GM12878 (cell line): Measurements from ENCODE around the gene FBXL5. TPM values are rescaled to one million over a fixed set of nuclear protein-coding genes. Genes with fewer than 3 reads are reported as not detected.

Experiments
- ATAC-seq: fragments of 200-7000 bp; cut with Tn5 transposase; 3 replicates; pipeline ENCODE4 v1.9.1; 2020; ENCODE audit warnings: mild to moderate bottlenecking, moderate library complexity
- BruUV-seq: library from RNA; stranded (reverse); fragments of 400-500 nt; replicated peaks from 2 replicates; lab custom pipeline; 2021; lab: Mats Ljungman, UMichigan
- CTCF ChIA-PET: fragments of 300-600 bp; sonication (Branson Sonifier 250); formaldehyde crosslinking; extraction: SDS; loops from one replicate; lab custom pipeline; 2021; ENCODE audit warnings: inconsistent platforms; lab: Yijun Ruan, JAX
- POLR2A ChIA-PET: fragments of 350-600 bp; formaldehyde crosslinking; extraction: SDS; loops from one replicate; lab custom pipeline; 2021; ENCODE audit warnings: inconsistent platforms; lab: Charles Lee
- RAD21 ChIA-PET: fragments of 300-600 bp; sonication (Branson Sonifier 250); formaldehyde crosslinking; loops from one replicate; lab custom pipeline; 2023; ENCODE audit warnings: antibody characterized with exemption; ENCODE audit not compliant: unreplicated experiment; lab: Charles Lee
- SMC1A ChIA-PET: fragments of 300-600 bp; sonication (Branson Sonifier 250); formaldehyde crosslinking; loops from one replicate; lab custom pipeline; 2023; ENCODE audit not compliant: unreplicated experiment, uncharacterized antibody; lab: Charles Lee
- DNase-seq: peaks from one replicate; pipeline ENCODE4 v3.0.0-alpha.2; 2011; ENCODE audit warnings: low read depth, low spot score
- FAIRE-seq: peaks from 3 replicates; lab custom pipeline; 2011; peaks lifted over from hg19 to GRCh38; lab: Jason Lieb, UNC
- H2AFZ ChIP-seq: 2 replicates; pipeline ENCODE4 v1.6.0; 2011; ENCODE audit warnings: low read depth, low read length, control low read depth; ENCODE audit not compliant: control insufficient read depth
- H3K27ac ChIP-seq: 2 replicates; pipeline ENCODE4 v1.5.1; 2011; ENCODE audit warnings: control low read depth; ENCODE audit not compliant: control insufficient read depth, insufficient read depth
- H3K27me3 ChIP-seq, 2 experiments: replicated peaks in 1 of 2; 2 replicates each; pipeline versions ENCODE4 v1.6.0 to v1.6.1; 2011; ENCODE audit warnings: low read length in 1 of 2; ENCODE audit not compliant: control insufficient read depth in 2 of 2, insufficient read depth in 2 of 2
- H3K36me3 ChIP-seq, 2 experiments: 2 replicates each; pipeline ENCODE4 v1.5.1; 2011; ENCODE audit warnings: low read length in 1 of 2; ENCODE audit not compliant: control insufficient read depth in 2 of 2, insufficient read depth in 2 of 2
- H3K4me1 ChIP-seq: 2 replicates; pipeline ENCODE4 v1.6.1; 2011; ENCODE audit warnings: mild to moderate bottlenecking, low read length, moderate library complexity, mixed read lengths; ENCODE audit not compliant: control insufficient read depth, insufficient read depth
- H3K4me2 ChIP-seq: 2 replicates; pipeline ENCODE4 v1.6.0; 2011; ENCODE audit warnings: control low read depth; ENCODE audit not compliant: control insufficient read depth, insufficient read depth
- H3K4me3 ChIP-seq: fragments of 200-600 bp; sonication (generic); 2 replicates; pipeline ENCODE4 v1.5.1; 2016
- H3K79me2 ChIP-seq: 2 replicates; pipeline ENCODE4 v1.6.0; 2011; ENCODE audit warnings: low read length; ENCODE audit not compliant: control insufficient read depth, insufficient read depth
- H3K9ac ChIP-seq: 2 replicates; pipeline ENCODE4 v1.8.0; 2011; ENCODE audit warnings: low read length, control low read depth, mixed read lengths; ENCODE audit not compliant: control insufficient read depth, insufficient read depth
- H3K9me3 ChIP-seq: replicated peaks from 3 replicates; pipeline ENCODE4 v1.5.1; 2011; ENCODE audit warnings: mild to moderate bottlenecking, low read length; ENCODE audit not compliant: control insufficient read depth, insufficient read depth
- H4K20me1 ChIP-seq: 2 replicates; pipeline ENCODE4 v1.6.0; 2011; ENCODE audit not compliant: control insufficient read depth, insufficient read depth
- ELK1 ChIP-seq: IDR thresholded peaks from 2 replicates; pipeline ENCODE4 v1.6.1; 2012; ENCODE audit warnings: low read depth, low read length, improper control_type of control experiment
- EP300 ChIP-seq, 2 experiments: fragments of 150-350 bp in 1 of 2; IDR thresholded peaks; 2 replicates each; pipeline ENCODE4 v1.6.1; 2011 to 2012; ENCODE audit warnings: low read depth in 2 of 2, low read length in 2 of 2, borderline replicate concordance in 1 of 2, improper control_type of control experiment in 1 of 2, inconsistent platforms in 1 of 2; ENCODE audit not compliant: control insufficient read depth in 1 of 2
- IKZF1 ChIP-seq: fragments of 450-650 bp; conservative IDR thresholded peaks from 2 replicates; pipeline ENCODE4 v1.6.1; 2017; ENCODE audit warnings: antibody characterized with exemption, mild to moderate bottlenecking
- NBN ChIP-seq: fragments of 450-650 bp; IDR thresholded peaks from 2 replicates; pipeline ENCODE4 v1.6.1; 2016
- RELB ChIP-seq: fragments of 450-650 bp; IDR thresholded peaks from 2 replicates; pipeline ENCODE4 v1.6.1; 2017; ENCODE audit warnings: low read depth, mild to moderate bottlenecking, moderate library complexity
- SKIL ChIP-seq: fragments of 450-650 bp; IDR thresholded peaks from 2 replicates; pipeline ENCODE4 v1.6.1; 2017; ENCODE audit warnings: mild to moderate bottlenecking, low read depth, inconsistent platforms; ENCODE audit not compliant: poor library complexity, severe bottlenecking
- WGBS: methylation state at CpG from one replicate; pipeline ENCODE4 v1.1.6; 2016; ENCODE audit warnings: low lambda C conversion rate; ENCODE audit not compliant: insufficient replicate concordance, insufficient coverage; ENCODE audit errors: missing lambda C conversion rate; 5-methylcytosine and 5-hydroxymethylcytosine counted together
- in situ Hi-C: fragments of 300-500 bp; cut with MboI; formaldehyde crosslinking; loops from 9 replicates; pipeline ENCODE4 v1.14.3; 2018; ENCODE audit warnings: mixed read lengths
- intact Hi-C: fragments of 100-400 bp; cut with micrococcal nuclease; formaldehyde crosslinking; loops from one replicate; pipeline ENCODE4 v1.14.2; 2022; ENCODE audit not compliant: unreplicated experiment
- polyA plus RNA-seq, 11 experiments: library from polyadenylated mRNA; depleted of rRNA in 4 of 11; unstranded in 6 of 11; stranded (reverse) in 5 of 11; fragments of >200 nt; fragmentation: Nextera tagmentation in 4 of 11; fragmentation: Illumina TruSeq in 1 of 11; extraction: Ambion mirVana in 4 of 11; extraction: Trizol in 1 of 11; gene quantifications; 1 replicate in 1 of 11; 2 replicates in 10 of 11; pipeline versions ENCODE4 v1.2.1 to v1.2.3, GENCODE V29; 2011 to 2016; ENCODE audit warnings: inconsistent platforms in 2 of 11, missing spikeins in 2 of 11, low read depth in 1 of 11
- total RNA-seq, 4 experiments: library from RNA; depleted of rRNA in 3 of 4; stranded (reverse); fragments of >200 nt in 3 of 4; fragmentation: Illumina TruSeq in 1 of 4; extraction: Trizol in 1 of 4; gene quantifications; 2 replicates each; pipeline versions ENCODE4 v1.2.1 to v1.2.3, GENCODE V29; 2013 to 2021

The FBXL5 gene
- total and polyA plus RNA-seq, 10 of the 15 experiments (the other 5 are each of a cell fraction or from before 2014, with no cell fraction given), result 10.1 to 46.2 (median 32.7) TPM

DNA sequence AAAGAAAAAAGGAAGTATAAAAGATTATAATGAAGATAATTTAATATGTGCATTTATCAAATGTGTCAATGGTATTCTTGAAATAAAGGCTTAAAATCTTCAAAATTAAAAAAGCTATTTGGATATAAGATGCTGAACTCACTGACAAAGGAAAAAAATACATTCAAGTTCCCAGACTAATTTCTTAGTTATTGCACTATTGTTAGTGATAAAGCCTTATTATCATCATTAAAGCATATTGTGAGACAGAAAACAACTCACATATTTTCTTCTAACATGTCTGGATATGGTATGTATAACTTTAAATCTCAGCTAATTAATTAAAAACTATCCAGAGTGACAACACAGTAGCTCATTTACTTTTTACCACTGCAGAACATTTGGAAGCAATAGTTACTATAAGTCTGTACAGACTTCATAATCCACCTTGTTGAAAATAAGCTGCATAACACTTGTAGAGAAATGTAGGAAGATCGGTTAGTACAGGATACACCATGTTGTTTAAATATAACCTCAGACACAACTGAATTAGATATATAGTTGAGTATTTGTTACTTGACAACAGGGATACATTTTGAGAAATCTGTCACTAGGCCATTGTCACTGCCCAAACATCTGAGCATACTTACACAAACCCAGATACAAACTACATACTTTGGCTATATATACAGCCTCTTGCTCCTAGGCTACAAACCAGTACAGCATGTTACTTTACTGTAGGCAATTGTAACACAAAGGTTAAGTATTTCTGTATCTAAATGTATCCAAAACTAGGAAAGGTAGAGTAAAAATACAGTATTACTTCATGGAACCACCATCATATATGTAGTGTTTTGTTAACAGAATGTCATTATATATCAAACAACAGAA is 13.6 kb upstream of the FBXL5 start:
- Histone ChIP-seq H3K36me3 (peaks cover 0 to 4% of the 10 kb centered on the region in 2 experiments; a peak in 3 of 4 replicates), H3K27me3 (no peaks in the 10 kb centered on the region), H2AFZ (peak overlapping the region; percentile 62), H3K9me3 (no peaks in the 10 kb centered on the region), H3K4me1 (no peaks in the 10 kb centered on the region), H3K27ac (no peak overlapping the region), H3K79me2 (peaks cover 8% of the 10 kb centered on the region), H3K4me3 (no peak overlapping the region), H3K9ac (no peak overlapping the region), H4K20me1 (no peaks in the 10 kb centered on the region), H3K4me2 (no peak overlapping the region)
- no TSS peak for BruUV-seq
- DNase-seq, result no peak
- 33% methylated on average over 1 of the region's 1 CpG for WGBS
- CTCF ChIA-PET, result interaction anchor here (0.6 to 1.3 kb wide), 2 partner anchors 189 to 1028 kb away, joined by 3 to 4 read pairs; no protein-coding TSS in a partner anchor
- RAD21 ChIA-PET, result no interaction called here
- TF ChIP-seq NBN, result no peak
- no peak for TF ChIP-seq SKIL
- no peak for TF ChIP-seq RELB
- TF ChIP-seq EP300 (IDR thresholded peaks at IDR 0.05; ENCODE audit: borderline replicate concordance in 1 of 2, control insufficient read depth in 1 of 2, low read depth in 2 of 2, low read length in 2 of 2), result no peak
- no peak for TF ChIP-seq ELK1
- TF ChIP-seq IKZF1, result no peak
- ATAC-seq, result peak; percentile 42
- POLR2A ChIA-PET, result no interaction called here
- in situ Hi-C loops, result no loop called here
- peak; percentile 54 for FAIRE-seq
- intact Hi-C loops, result no loop called here
- SMC1A ChIA-PET, result interaction anchor here (0.7 to 0.8 kb wide), 2 partner anchors 10 to 15 kb away, joined by 3 read pairs; no protein-coding TSS in a partner anchor
